ENCODE results near the gene TAPT1.

Gene TAPT1

DNA sequence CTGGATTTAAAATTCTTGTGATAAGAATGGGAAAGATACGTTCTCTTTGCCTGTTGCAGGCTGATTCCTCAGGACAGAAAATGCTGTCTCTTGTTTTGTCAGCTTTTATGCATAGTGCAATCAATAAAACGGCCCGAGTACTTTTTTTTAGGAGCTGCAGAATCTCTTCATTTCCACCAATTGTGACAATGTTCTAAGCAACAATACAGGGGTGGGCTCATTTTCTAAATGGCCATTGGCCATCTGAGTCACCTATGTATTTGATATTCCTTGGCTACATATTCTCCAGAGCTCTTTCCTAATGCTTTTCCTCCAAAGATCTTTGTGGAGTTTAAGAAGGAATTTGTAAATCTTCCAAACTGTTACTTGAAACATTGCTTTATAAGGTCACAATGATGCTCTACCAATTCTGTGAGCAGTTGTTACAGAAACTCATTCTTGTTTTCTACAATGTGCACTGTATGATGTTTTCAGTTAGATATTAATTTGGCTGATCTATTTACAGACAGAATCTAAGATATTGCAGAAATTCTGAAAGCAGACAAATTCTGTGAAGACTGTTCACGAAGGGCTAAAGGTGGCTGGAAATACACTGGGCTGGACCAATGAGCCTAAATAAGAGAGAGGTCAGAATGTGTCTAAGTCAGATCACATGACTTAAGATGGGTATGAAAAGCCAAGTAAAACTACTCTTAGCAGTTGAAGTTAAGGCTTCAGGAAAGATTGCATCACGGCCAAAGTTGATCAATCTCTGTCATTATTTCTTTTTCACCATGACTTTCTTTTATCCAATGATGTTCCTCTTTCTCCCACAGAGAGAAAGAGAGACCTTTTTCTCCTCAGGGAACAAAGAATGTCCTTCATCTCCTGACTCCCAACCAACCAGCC lies 33.4 kb downstream of the TAPT1 start:
- TF ChIP-seq, protein P1, sequence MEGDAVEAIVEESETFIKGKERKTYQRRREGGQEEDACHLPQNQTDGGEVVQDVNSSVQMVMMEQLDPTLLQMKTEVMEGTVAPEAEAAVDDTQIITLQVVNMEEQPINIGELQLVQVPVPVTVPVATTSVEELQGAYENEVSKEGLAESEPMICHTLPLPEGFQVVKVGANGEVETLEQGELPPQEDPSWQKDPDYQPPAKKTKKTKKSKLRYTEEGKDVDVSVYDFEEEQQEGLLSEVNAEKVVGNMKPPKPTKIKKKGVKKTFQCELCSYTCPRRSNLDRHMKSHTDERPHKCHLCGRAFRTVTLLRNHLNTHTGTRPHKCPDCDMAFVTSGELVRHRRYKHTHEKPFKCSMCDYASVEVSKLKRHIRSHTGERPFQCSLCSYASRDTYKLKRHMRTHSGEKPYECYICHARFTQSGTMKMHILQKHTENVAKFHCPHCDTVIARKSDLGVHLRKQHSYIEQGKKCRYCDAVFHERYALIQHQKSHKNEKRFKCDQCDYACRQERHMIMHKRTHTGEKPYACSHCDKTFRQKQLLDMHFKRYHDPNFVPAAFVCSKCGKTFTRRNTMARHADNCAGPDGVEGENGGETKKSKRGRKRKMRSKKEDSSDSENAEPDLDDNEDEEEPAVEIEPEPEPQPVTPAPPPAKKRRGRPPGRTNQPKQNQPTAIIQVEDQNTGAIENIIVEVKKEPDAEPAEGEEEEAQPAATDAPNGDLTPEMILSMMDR (IDR thresholded peaks at IDR 0.05; ENCODE audit: extremely low read depth, missing control alignments) = no peak
- DNase-seq (ENCODE audit: low spot score) = no peak

DNA sequence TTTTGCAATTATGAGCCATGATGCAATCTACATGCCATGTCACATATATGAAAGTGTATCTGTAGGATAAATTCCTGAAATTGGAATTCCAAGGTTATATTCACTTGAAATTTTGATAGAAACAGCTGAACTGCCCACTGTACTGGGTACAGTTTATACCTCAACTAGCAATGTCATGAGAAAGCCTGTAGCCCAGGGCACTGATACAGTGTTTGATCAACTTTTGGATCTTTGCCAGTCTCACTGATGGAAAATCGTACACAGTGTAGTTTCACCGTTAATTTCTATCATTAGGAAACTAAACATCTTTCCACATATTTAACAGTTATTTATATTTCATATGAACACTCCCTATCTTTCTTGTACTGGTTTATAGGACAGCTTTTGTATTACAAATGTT lies 34.2 kb downstream of the TAPT1 start:
- DNase-seq (ENCODE audit: low spot score) = no peak
- TF ChIP-seq, protein P1 (IDR thresholded peaks at IDR 0.05; ENCODE audit: extremely low read depth, missing control alignments) = no peak

DNA sequence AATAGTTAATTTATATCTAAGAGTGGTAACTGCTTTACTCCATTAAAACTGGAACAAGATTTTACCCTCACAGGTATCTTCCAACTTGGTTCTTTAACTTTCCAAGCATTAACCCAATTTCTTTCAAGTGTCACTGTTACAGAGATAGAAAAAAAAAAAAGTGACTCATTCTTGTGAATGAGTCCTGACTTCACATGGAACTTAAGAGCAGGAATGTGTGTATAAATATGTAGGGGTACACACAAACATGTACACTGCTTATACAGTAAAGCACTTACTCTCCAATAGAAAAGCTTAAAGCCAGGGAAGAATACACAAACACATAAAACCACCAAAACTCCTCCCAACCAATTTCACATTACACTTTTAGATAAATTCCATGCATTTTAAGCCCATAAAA lies 38.8 kb downstream of the TAPT1 start:
- TF ChIP-seq, protein P1 (IDR thresholded peaks at IDR 0.05; ENCODE audit: extremely low read depth, missing control alignments) = no peak
- no peak for DNase-seq (ENCODE audit: low spot score)

DNA sequence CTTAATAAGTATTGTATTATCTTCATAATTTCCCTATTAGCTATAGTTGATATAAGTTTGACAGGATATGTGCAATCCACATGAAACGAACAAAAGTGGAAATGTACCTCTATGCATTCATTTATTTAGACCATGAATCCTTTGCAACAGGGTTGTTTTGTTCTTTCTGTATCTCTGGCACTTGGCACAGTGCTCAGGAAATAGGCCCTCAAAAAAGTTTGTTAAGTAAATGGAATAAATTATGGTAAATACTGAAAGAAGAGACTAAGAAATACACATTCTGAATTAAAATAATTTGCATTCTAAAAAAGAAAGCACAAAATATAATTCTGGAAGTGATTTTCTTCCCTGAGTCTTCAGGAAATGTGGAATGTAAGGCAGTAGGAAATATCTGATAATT lies 39.3 kb downstream of the TAPT1 start:
- no peak for DNase-seq (ENCODE audit: low spot score)
- TF ChIP-seq, protein P1 (IDR thresholded peaks at IDR 0.05; ENCODE audit: extremely low read depth, missing control alignments) = no peak

DNA sequence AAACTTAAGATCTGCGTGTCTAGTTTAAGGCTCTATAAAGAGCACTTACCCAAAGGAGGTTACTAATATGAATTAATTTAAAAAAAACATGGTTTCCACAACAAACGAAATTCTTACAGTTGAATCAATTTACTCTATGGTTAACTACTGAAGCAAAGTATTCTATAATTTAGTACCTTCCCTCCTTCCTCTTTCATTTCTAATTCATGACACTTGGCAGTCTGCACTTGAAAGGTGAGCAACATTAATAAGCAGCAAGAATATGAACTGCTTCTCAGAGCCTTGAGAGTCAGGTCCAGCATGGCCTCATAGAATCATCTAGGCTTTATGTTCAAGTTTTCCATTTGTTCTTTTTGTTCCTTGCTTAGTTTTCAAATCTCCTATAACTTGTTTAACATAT lies 42.7 kb downstream of the TAPT1 start:
- DNase-seq (ENCODE audit: low spot score) = no peak
- TF ChIP-seq, protein P1 (IDR thresholded peaks at IDR 0.05; ENCODE audit: extremely low read depth, missing control alignments) = no peak

DNA sequence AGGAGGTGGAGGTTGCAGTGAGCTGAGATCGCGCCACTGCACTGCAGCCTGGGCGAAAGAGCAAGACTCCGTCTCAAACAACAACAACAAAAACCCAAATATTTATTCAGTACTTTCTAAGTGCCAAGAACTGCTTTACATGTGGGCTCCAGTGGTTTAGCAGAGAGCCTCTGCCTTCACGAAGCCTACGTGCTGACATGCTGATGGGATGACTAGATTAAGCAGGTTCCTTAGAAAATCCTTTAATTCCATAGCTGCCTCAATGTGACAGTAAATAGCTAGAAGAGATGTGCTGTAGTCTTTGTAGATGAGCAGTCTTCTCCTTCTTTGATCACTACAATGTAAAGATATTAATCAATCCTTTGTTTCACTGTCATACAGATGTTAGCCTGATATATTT lies 49.6 kb downstream of the TAPT1 start:
- no peak for DNase-seq (ENCODE audit: low spot score)
- TF ChIP-seq, protein P1 (IDR thresholded peaks at IDR 0.05; ENCODE audit: extremely low read depth, missing control alignments) = no peak

DNA sequence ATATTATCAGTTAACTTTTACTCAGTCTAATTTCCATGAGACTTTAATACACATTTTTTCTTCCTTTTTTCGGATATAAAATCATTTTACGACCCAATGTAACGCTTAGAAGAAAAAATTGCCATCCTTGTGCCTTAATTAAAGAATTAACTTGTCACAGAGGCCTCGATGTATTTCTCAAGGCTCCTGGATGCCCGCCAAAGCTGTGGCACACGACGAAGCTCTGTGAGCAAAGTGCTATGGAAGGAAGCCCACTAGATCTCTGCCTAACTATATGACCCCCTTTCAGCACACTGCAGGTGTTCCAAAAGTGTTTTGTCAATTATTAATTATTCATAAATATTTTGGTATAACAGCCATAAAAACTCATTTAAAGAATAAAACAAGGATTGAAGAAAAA lies 54.4 kb downstream of the TAPT1 start:
- DNase-seq (ENCODE audit: low spot score) = no peak
- TF ChIP-seq, protein P1 (IDR thresholded peaks at IDR 0.05; ENCODE audit: extremely low read depth, missing control alignments) = no peak
